Measurements from ENCODE around the gene MIR17HG. TPM values are rescaled to one million over a fixed set of nuclear protein-coding genes. Genes with fewer than 3 reads are reported as not detected.
"Not testable (repeated sequence)": the region's sequence is repeated elsewhere in the genome, so short reads cannot be mapped to it uniquely, and the experiment has no call there.

The MIR17HG gene
- polyA plus RNA-seq, 4 donors = 0.67 to 8.2 (median 1.8) TPM

GRCh38 chr13:91349992-91350911 lies 2.8 kb downstream of the MIR17HG start:
- H3K27ac ChIP-seq (ENCODE audit: low read depth in 1 of 3, low read length in 2 of 3) = no peak overlapping the region
- 14 to 46% (median 21%) methylated on average over 5 of the region's 5 CpGs for WGBS, 3 donors
- FAIRE-seq = no peak

GRCh38 chr13:91351123-91351522 lies 3.6 kb downstream of the MIR17HG start:
- FAIRE-seq (no peak), DNase-seq (no peak)
- H3K9me3 ChIP-seq (ENCODE audit: control insufficient read depth in 2 of 2, insufficient read depth in 1 of 2, low read depth in 1 of 2, low read length in 1 of 2) = no peaks in the 10 kb centered on the region
- H3K36me3 ChIP-seq (ENCODE audit: control insufficient read depth in 3 of 3, insufficient read depth in 2 of 3, low read depth in 1 of 3, low read length in 3 of 3) = peaks cover 0 to 7% (median 0%) of the 10 kb centered on the region in 3 donors
- H3K4me1 ChIP-seq (ENCODE audit: control insufficient read depth in 3 of 3, insufficient read depth in 2 of 3, low read depth in 1 of 3, low read length in 2 of 3) = peaks cover 3 to 9% (median 4%) of the 10 kb centered on the region in 3 donors
- no peak overlapping the region for H3K4me3 ChIP-seq (ENCODE audit: low read depth in 1 of 3, low read length in 3 of 3)
- no peaks in the 10 kb centered on the region for H3K27me3 ChIP-seq (ENCODE audit: control insufficient read depth in 3 of 3, insufficient read depth in 3 of 3, low read length in 3 of 3)
- no peak overlapping the region for H3K27ac ChIP-seq (ENCODE audit: low read depth in 1 of 3, low read length in 2 of 3)
- 70 to 75% (median 75%) methylated on average over 5 of the region's 5 CpGs for WGBS, 3 donors

More at GRCh38 chr13:91349992-91350911, 2.8 kb downstream of the MIR17HG start:
- H3K9me3 ChIP-seq (ENCODE audit: control insufficient read depth in 2 of 2, insufficient read depth in 1 of 2, low read depth in 1 of 2, low read length in 1 of 2) = no peaks in the 10 kb centered on the region
- H3K4me3 ChIP-seq (ENCODE audit: low read depth in 1 of 3, low read length in 3 of 3) = peak overlapping the region in 1 of 3 donors; percentile 13
- no peak for DNase-seq
- no peaks in the 10 kb centered on the region for H3K27me3 ChIP-seq (ENCODE audit: control insufficient read depth in 3 of 3, insufficient read depth in 3 of 3, low read length in 3 of 3)
- peaks cover 3 to 9% (median 4%) of the 10 kb centered on the region in 3 donors for H3K4me1 ChIP-seq (ENCODE audit: control insufficient read depth in 3 of 3, insufficient read depth in 2 of 3, low read depth in 1 of 3, low read length in 2 of 3)
- H3K36me3 ChIP-seq (ENCODE audit: control insufficient read depth in 3 of 3, insufficient read depth in 2 of 3, low read depth in 1 of 3, low read length in 3 of 3) = peaks cover 0 to 7% (median 0%) of the 10 kb centered on the region in 3 donors

- no peaks in the 10 kb centered on the region for H3K27me3 ChIP-seq (ENCODE audit: control insufficient read depth in 3 of 3, insufficient read depth in 3 of 3, low read length in 3 of 3)
- FAIRE-seq (no peak), DNase-seq (no peak)
- peaks cover 3 to 7% (median 5%) of the 10 kb centered on the region in 3 donors for H3K4me1 ChIP-seq (ENCODE audit: control insufficient read depth in 3 of 3, insufficient read depth in 2 of 3, low read depth in 1 of 3, low read length in 2 of 3)
- H3K4me3 ChIP-seq (ENCODE audit: low read depth in 1 of 3, low read length in 3 of 3) = no peak overlapping the region
- 79 to 88% (median 83%) methylated on average over 2 of the region's 2 CpGs for WGBS, 3 donors
- H3K27ac ChIP-seq (ENCODE audit: low read depth in 1 of 3, low read length in 2 of 3) = no peak overlapping the region
- no peaks in the 10 kb centered on the region for H3K9me3 ChIP-seq (ENCODE audit: control insufficient read depth in 2 of 2, insufficient read depth in 1 of 2, low read depth in 1 of 2, low read length in 1 of 2)
- peaks cover 0 to 7% (median 0%) of the 10 kb centered on the region in 3 donors for H3K36me3 ChIP-seq (ENCODE audit: control insufficient read depth in 3 of 3, insufficient read depth in 2 of 3, low read depth in 1 of 3, low read length in 3 of 3)
These were observed 4.5 kb downstream of the MIR17HG start for GRCh38 chr13:91351980-91352379.

GRCh38 chr13:91352891-91353290 lies 5.4 kb downstream of the MIR17HG start:
- not testable (repeated sequence) for H3K9me3 ChIP-seq (ENCODE audit: control insufficient read depth in 2 of 2, insufficient read depth in 1 of 2, low read depth in 1 of 2, low read length in 1 of 2); H3K36me3 ChIP-seq (ENCODE audit: control insufficient read depth in 3 of 3, insufficient read depth in 2 of 3, low read depth in 1 of 3, low read length in 3 of 3); H3K27me3 ChIP-seq (ENCODE audit: control insufficient read depth in 3 of 3, insufficient read depth in 3 of 3, low read length in 3 of 3); H3K4me3 ChIP-seq (ENCODE audit: low read depth in 1 of 3, low read length in 3 of 3); FAIRE-seq; H3K27ac ChIP-seq (ENCODE audit: low read depth in 1 of 3, low read length in 2 of 3); DNase-seq
- WGBS, 3 donors = 77 to 81% (median 81%) methylated on average over 7 of the region's 7 CpGs
- H3K4me1 ChIP-seq (ENCODE audit: control insufficient read depth in 3 of 3, insufficient read depth in 2 of 3, low read depth in 1 of 3, low read length in 2 of 3) = peaks cover 3 to 13% (median 7%) of the 10 kb centered on the region in 3 donors

GRCh38 chr13:91353494-91353893 lies 6.0 kb downstream of the MIR17HG start:
- FAIRE-seq (no peak), DNase-seq (no peak)
- peaks cover 0 to 7% (median 0%) of the 10 kb centered on the region in 3 donors for H3K36me3 ChIP-seq (ENCODE audit: control insufficient read depth in 3 of 3, insufficient read depth in 2 of 3, low read depth in 1 of 3, low read length in 3 of 3)
- H3K27ac ChIP-seq (ENCODE audit: low read depth in 1 of 3, low read length in 2 of 3) = no peak overlapping the region
- no peaks in the 10 kb centered on the region for H3K27me3 ChIP-seq (ENCODE audit: control insufficient read depth in 3 of 3, insufficient read depth in 3 of 3, low read length in 3 of 3)
- 0 to 23% (median 14%) methylated on average over 1 of the region's 1 CpG for WGBS, 3 donors
- H3K4me3 ChIP-seq (ENCODE audit: low read depth in 1 of 3, low read length in 3 of 3) = no peak overlapping the region
- no peaks in the 10 kb centered on the region for H3K9me3 ChIP-seq (ENCODE audit: control insufficient read depth in 2 of 2, insufficient read depth in 1 of 2, low read depth in 1 of 2, low read length in 1 of 2)
- peaks cover 7 to 13% (median 7%) of the 10 kb centered on the region in 3 donors for H3K4me1 ChIP-seq (ENCODE audit: control insufficient read depth in 3 of 3, insufficient read depth in 2 of 3, low read depth in 1 of 3, low read length in 2 of 3)

GRCh38 chr13:91355099-91355825 lies 7.8 kb downstream of the MIR17HG start:
- no peak for FAIRE-seq
- H3K27ac ChIP-seq (ENCODE audit: low read depth in 1 of 3, low read length in 2 of 3) = no peak overlapping the region
- no peak for DNase-seq
- no peaks in the 10 kb centered on the region for H3K27me3 ChIP-seq (ENCODE audit: control insufficient read depth in 3 of 3, insufficient read depth in 3 of 3, low read length in 3 of 3)
- no peak overlapping the region for H3K4me3 ChIP-seq (ENCODE audit: low read depth in 1 of 3, low read length in 3 of 3)
- H3K36me3 ChIP-seq (ENCODE audit: control insufficient read depth in 3 of 3, insufficient read depth in 2 of 3, low read depth in 1 of 3, low read length in 3 of 3) = peaks cover 0 to 7% (median 0%) of the 10 kb centered on the region in 3 donors
- WGBS, 3 donors = 84 to 95% (median 89%) methylated on average over 6 of the region's 6 CpGs
- H3K9me3 ChIP-seq (ENCODE audit: control insufficient read depth in 2 of 2, insufficient read depth in 1 of 2, low read depth in 1 of 2, low read length in 1 of 2) = no peaks in the 10 kb centered on the region
- H3K4me1 ChIP-seq (ENCODE audit: control insufficient read depth in 3 of 3, insufficient read depth in 2 of 3, low read depth in 1 of 3, low read length in 2 of 3) = peaks cover 7 to 13% (median 7%) of the 10 kb centered on the region in 3 donors

GRCh38 chr13:91355826-91356710 lies 8.6 kb downstream of the MIR17HG start:
- peaks cover 5 to 8% (median 7%) of the 10 kb centered on the region in 3 donors for H3K4me1 ChIP-seq (ENCODE audit: control insufficient read depth in 3 of 3, insufficient read depth in 2 of 3, low read depth in 1 of 3, low read length in 2 of 3)
- H3K27ac ChIP-seq (ENCODE audit: low read depth in 1 of 3, low read length in 2 of 3) = no peak overlapping the region
- H3K9me3 ChIP-seq (ENCODE audit: control insufficient read depth in 2 of 2, insufficient read depth in 1 of 2, low read depth in 1 of 2, low read length in 1 of 2) = no peaks in the 10 kb centered on the region
- H3K27me3 ChIP-seq (ENCODE audit: control insufficient read depth in 3 of 3, insufficient read depth in 3 of 3, low read length in 3 of 3) = no peaks in the 10 kb centered on the region
- no peak overlapping the region for H3K4me3 ChIP-seq (ENCODE audit: low read depth in 1 of 3, low read length in 3 of 3)
- no peak for FAIRE-seq
- DNase-seq = no peak
- peaks cover 0 to 4% (median 0%) of the 10 kb centered on the region in 3 donors for H3K36me3 ChIP-seq (ENCODE audit: control insufficient read depth in 3 of 3, insufficient read depth in 2 of 3, low read depth in 1 of 3, low read length in 3 of 3)
- 95 to 97% (median 95%) methylated on average over 6 of the region's 6 CpGs for WGBS, 3 donors
